Activated naive CD8-positive, alpha-beta T cell treated with anti-CD3 and anti-CD28 coated beads, Interleukin-2, amount 50 U/mL, for 16 hours (primary cell): ENCODE results near the gene TSSK6.
A peak's percentile ranks its signal among the peaks of the same experiment; 100 is the strongest.

Experiments used
- DNase-seq: peaks from one replicate; pipeline ENCODE4 v3.0.0-alpha.2; 2020; ENCODE audit warnings: low read depth, low spot score

The TSSK6 gene

GRCh38 chr19:19505669-19506326, 9.6 kb downstream of the TSSK6 start:
- no peak for DNase-seq

GRCh38 chr19:19504754-19505668, 10.3 kb downstream of the TSSK6 start:
- DNase-seq = no peak

- DNase-seq = no peak
Measured at GRCh38 chr19:19502808-19503602, 12.3 kb downstream of the TSSK6 start.

GRCh38 chr19:19502281-19502680, 13.1 kb downstream of the TSSK6 start:
- no peak for DNase-seq

GRCh38 chr19:19501798-19502197, 13.6 kb downstream of the TSSK6 start:
- DNase-seq = no peak

- DNase-seq = no peak
Measured at GRCh38 chr19:19500975-19501644, 14.2 kb downstream of the TSSK6 start.

GRCh38 chr19:19499272-19499995, 15.9 kb downstream of the TSSK6 start:
- no peak for DNase-seq

- no peak for DNase-seq
Measured at GRCh38 chr19:19498255-19498991, 16.9 kb downstream of the TSSK6 start.

GRCh38 chr19:19495614-19496603, 19.4 kb downstream of the TSSK6 start:
- DNase-seq = no peak

- no peak for DNase-seq
Measured at GRCh38 chr19:19493841-19494546, 21.4 kb downstream of the TSSK6 start.

GRCh38 chr19:19492026-19492610, 23.2 kb downstream of the TSSK6 start:
- no peak for DNase-seq

- no peak for DNase-seq
Measured at GRCh38 chr19:19491321-19492025, 23.9 kb downstream of the TSSK6 start.

- peak; percentile 69 for DNase-seq
Measured at GRCh38 chr19:19490214-19490968, 25.0 kb downstream of the TSSK6 start.

- no peak for DNase-seq
Measured at GRCh38 chr19:19489804-19490204, 25.5 kb downstream of the TSSK6 start.

- DNase-seq = peak; percentile 31
Measured at GRCh38 chr19:19488875-19489690, 26.3 kb downstream of the TSSK6 start.
